Kidney (tissue), 14 donors: ENCODE results near the gene TENT5C. TPM values are rescaled to one million over a fixed set of nuclear protein-coding genes. Genes with fewer than 3 reads are reported as not detected.

Source experiments
- DNase-seq, 5 donors: peaks; one replicate each; pipeline ENCODE4 v3.0.0-alpha.2; 2013 to 2020
- FAIRE-seq: peaks from 2 replicates; lab custom pipeline; 2012; peaks lifted over from hg19 to GRCh38; lab: Jason Lieb, UNC
- H3K27ac ChIP-seq, 2 donors: one replicate each; pipeline ENCODE4 v1.7.0; 2013; ENCODE audit warnings: low read depth in 2 of 2, low read length in 2 of 2, inconsistent platforms in 1 of 2
- H3K27me3 ChIP-seq: one replicate; pipeline ENCODE4 v1.7.1; 2013; ENCODE audit warnings: low read length, inconsistent platforms; ENCODE audit not compliant: control insufficient read depth, insufficient read depth
- H3K36me3 ChIP-seq, 3 donors: one replicate each; pipeline versions ENCODE4 v1.7.0 to v1.7.1; 2013; ENCODE audit warnings: low read length in 3 of 3, control low read depth in 1 of 3, inconsistent platforms in 1 of 3; ENCODE audit not compliant: insufficient read depth in 3 of 3, control insufficient read depth in 2 of 3
- H3K4me1 ChIP-seq, 3 donors: one replicate each; pipeline versions ENCODE4 v1.7.0 to v1.7.1; 2013; ENCODE audit warnings: low read length in 3 of 3, inconsistent platforms in 1 of 3, low read depth in 1 of 3; ENCODE audit not compliant: control insufficient read depth in 2 of 3, insufficient read depth in 2 of 3
- H3K4me3 ChIP-seq, 3 donors: one replicate each; pipeline versions ENCODE4 v1.7.0 to v1.8.1; 2013; ENCODE audit warnings: low read length in 3 of 3, control low read depth in 1 of 3, inconsistent platforms in 1 of 3
- H3K9ac ChIP-seq, 3 donors: one replicate each; pipeline versions ENCODE4 v1.7.0 to v1.7.1; 2013; ENCODE audit warnings: low read length in 3 of 3, control low read depth in 1 of 3, inconsistent platforms in 1 of 3
- H3K9me3 ChIP-seq, 3 donors: one replicate each; pipeline versions ENCODE4 v1.7.0 to v1.7.1; 2013; ENCODE audit warnings: low read length in 3 of 3, control low read depth in 1 of 3, inconsistent platforms in 1 of 3; ENCODE audit not compliant: control insufficient read depth in 2 of 3, insufficient read depth in 1 of 3
- CTCF ChIP-seq: IDR thresholded peaks from 3 replicates; pipeline ENCODE4 v1.5.1; 2012; ENCODE audit warnings: mild to moderate bottlenecking, moderate library complexity, borderline replicate concordance; ENCODE audit not compliant: insufficient read depth; ENCODE audit errors: extremely low read depth
- intact Hi-C: fragments of 100-400 bp; cut with DNase I; formaldehyde crosslinking; loops from one replicate; pipeline ENCODE4 v1.11.1; 2022
- polyA plus RNA-seq: library from polyadenylated mRNA; stranded (reverse); fragments of 350-450 nt; fragmentation: Illumina TruSeq; extraction: RNeasy Lipid Tissue Mini Kit (QIAGEN cat#74804); gene quantifications from one replicate; pipeline ENCODE4 v1.2.3, GENCODE V29; 2014; ENCODE audit warnings: low read depth, low replicate concordance; ENCODE audit not compliant: insufficient read depth
- total RNA-seq: library from RNA; stranded (reverse); fragmentation: NEBNext Ultra II Directional; extraction: Animal tissue kit (Norgen Biotek cat#: 25700); gene quantifications from one replicate; pipeline ENCODE4 v1.2.1, GENCODE V29; 2021
- donor health status: control.
- donor health status: control.
- donor health status: control.
- donor health status: control.
- donor health status: control.
- donor health status: DM: yes; HTN: yes; CAD: no.
- donor health status: Normal renal cell carcinoma (clear cell type).

The TENT5C gene
- total and polyA plus RNA-seq, 2 donors from 2014 or later: 6.1 to 22.2 TPM

- intact Hi-C loops: no loop called here
- Histone ChIP-seq H3K9me3 (no peaks in the 10 kb centered on the region), H3K4me3 (no peak overlapping the region), H3K27me3 (no peaks in the 10 kb centered on the region), H3K27ac (no peak overlapping the region), H3K4me1 (peaks cover 0 to 36% (median 21%) of the 10 kb centered on the region in 3 donors), H3K9ac (no peak overlapping the region), H3K36me3 (no peaks in the 10 kb centered on the region)
- DNase-seq (peak in 1 of 5 donors; percentile 71), FAIRE-seq (no peak)
- no peak for TF ChIP-seq CTCF
These were observed 10.5 kb downstream of the TENT5C start for GRCh38 chr1:117616356-117616755.

GRCh38 chr1:117616967-117617366, 11.1 kb downstream of the TENT5C start:
- Histone ChIP-seq H3K9ac (no peak overlapping the region), H3K4me3 (no peak overlapping the region), H3K27me3 (no peaks in the 10 kb centered on the region), H3K9me3 (no peaks in the 10 kb centered on the region), H3K36me3 (no peaks in the 10 kb centered on the region), H3K4me1 (peaks cover 0 to 36% (median 21%) of the 10 kb centered on the region in 3 donors), H3K27ac (no peak overlapping the region)
- DNase-seq (no peak), FAIRE-seq (no peak)
- intact Hi-C loops: no loop called here
- TF ChIP-seq CTCF: no peak

GRCh38 chr1:117618450-117619122, 12.7 kb downstream of the TENT5C start:
- H3K9me3 ChIP-seq: no peaks in the 10 kb centered on the region
- intact Hi-C loops: no loop called here
- no peak for TF ChIP-seq CTCF
- H3K4me3 ChIP-seq: no peak overlapping the region
- H3K27me3 ChIP-seq: no peaks in the 10 kb centered on the region
- H3K9ac ChIP-seq: no peak overlapping the region
- FAIRE-seq (no peak), DNase-seq (no peak)
- peaks cover 0 to 26% (median 16%) of the 10 kb centered on the region in 3 donors for H3K4me1 ChIP-seq
- H3K36me3 ChIP-seq: peaks cover 0 to 9% (median 1%) of the 10 kb centered on the region in 3 donors
- H3K27ac ChIP-seq: no peak overlapping the region
